Neural progenitor cell (in vitro differentiated cells): ENCODE measurements around the gene TSEN34. TPM values are rescaled to one million over a fixed set of nuclear protein-coding genes. Genes with fewer than 3 reads are reported as not detected.
A peak's percentile ranks its signal among the peaks of the same experiment; 100 is the strongest.

Source experiments
- DNase-seq: peaks from one replicate; pipeline ENCODE4 v3.0.0-alpha.2; 2016; ENCODE audit warnings: low spot score
- H2AFZ ChIP-seq: fragments of 200-600 bp; sonication (generic); replicated peaks from 2 replicates; pipeline ENCODE4 v1.6.1; 2016; ENCODE audit warnings: antibody characterized with exemption
- H3F3A ChIP-seq: fragments of 200-600 bp; sonication (generic); 2 replicates; pipeline ENCODE4 v1.6.1; 2016; ENCODE audit warnings: antibody characterized with exemption, low read depth
- H3K27ac ChIP-seq: fragments of 200-600 bp; sonication (generic); 2 replicates; pipeline ENCODE4 v1.5.1; 2016; ENCODE audit warnings: mild to moderate bottlenecking
- H3K27me3 ChIP-seq: fragments of 200-600 bp; sonication (generic); 2 replicates; pipeline ENCODE4 v1.6.1; 2016; ENCODE audit warnings: mild to moderate bottlenecking, moderate library complexity
- H3K36me3 ChIP-seq: fragments of 200-600 bp; sonication (generic); 2 replicates; pipeline ENCODE4 v1.5.1; 2016
- H3K4me1 ChIP-seq: fragments of 200-600 bp; sonication (generic); 2 replicates; pipeline ENCODE4 v1.6.1; 2016; ENCODE audit warnings: mixed run types
- H3K4me2 ChIP-seq: fragments of 200-600 bp; sonication (generic); 2 replicates; pipeline ENCODE4 v1.6.1; 2016
- H3K4me3 ChIP-seq: fragments of 200-600 bp; sonication (generic); 2 replicates; pipeline ENCODE4 v1.5.1; 2016
- H3K79me2 ChIP-seq: fragments of 200-600 bp; sonication (generic); 2 replicates; pipeline ENCODE4 v1.6.1; 2016; ENCODE audit warnings: low read depth
- H3K9ac ChIP-seq: fragments of 200-600 bp; sonication (generic); 2 replicates; pipeline ENCODE4 v1.6.1; 2016
- H3K9me3 ChIP-seq: fragments of 200-600 bp; sonication (generic); 2 replicates; pipeline ENCODE4 v1.5.1; 2016; ENCODE audit warnings: low read depth
- H4K20me1 ChIP-seq: fragments of 200-600 bp; sonication (generic); 2 replicates; pipeline ENCODE4 v1.6.1; 2016; ENCODE audit warnings: low read depth
- H3K27ac Mint-ChIP-seq: 3 replicates; pipeline ENCODE4 v1.8.0; 2021; ENCODE audit warnings: mixed read lengths
- H3K27me3 Mint-ChIP-seq: 2 replicates; pipeline ENCODE4 v1.8.0; 2022; ENCODE audit warnings: low read depth, mild to moderate bottlenecking, inconsistent platforms, moderate library complexity, mixed read lengths; ENCODE audit not compliant: insufficient read depth
- H3K36me3 Mint-ChIP-seq: 3 replicates; pipeline ENCODE4 v1.8.0; 2021; ENCODE audit warnings: mixed read lengths
- H3K4me1 Mint-ChIP-seq: 3 replicates; pipeline ENCODE4 v1.8.0; 2021; ENCODE audit warnings: mixed read lengths
- H3K4me3 Mint-ChIP-seq: 3 replicates; pipeline ENCODE4 v1.8.0; 2021; ENCODE audit warnings: mild to moderate bottlenecking, moderate library complexity, mixed read lengths
- H3K9me3 Mint-ChIP-seq: 3 replicates; pipeline ENCODE4 v1.8.0; 2020; ENCODE audit warnings: mixed read lengths
- CTCF ChIP-seq: fragments of 200-600 bp; sonication (generic); IDR thresholded peaks from 2 replicates; pipeline ENCODE4 v1.5.1; 2017; ENCODE audit warnings: antibody characterized with exemption, mild to moderate bottlenecking
- EZH2 ChIP-seq: fragments of 200-600 bp; sonication (generic); IDR thresholded peaks from 2 replicates; pipeline ENCODE4 v1.6.1; 2017; ENCODE audit warnings: antibody characterized with exemption, mild to moderate bottlenecking, moderate library complexity
- EZH2phosphoT487 ChIP-seq: fragments of 200-600 bp; sonication (generic); IDR thresholded peaks from 2 replicates; pipeline ENCODE4 v1.6.1; 2017; ENCODE audit warnings: antibody characterized with exemption
- total RNA-seq: library from RNA; depleted of rRNA; stranded (reverse); fragments of >200 nt; gene quantifications from 2 replicates; pipeline ENCODE4 v1.2.3, GENCODE V29; 2015; ENCODE audit warnings: low replicate concordance

TSEN34 gene
- 10.3 and 37.3 TPM in 2 replicates for total RNA-seq

GRCh38 chr19:54191011-54191810, at the start of gene TSEN34:
TSEN34 (plus strand) TSS chr19:54191308; CDS start chr19:54191365, 57 bp downstream.
- Histone ChIP-seq H3K27me3 (no peaks in the 10 kb centered on the region), H3F3A (peaks cover 21% of the 10 kb centered on the region), H2AFZ (peak within 1 kb of the TSS; percentile 78), H3K36me3 (peaks cover 4% of the 10 kb centered on the region), H3K9me3 (no peaks in the 10 kb centered on the region), H3K27ac (peak within 1 kb of the TSS; percentile 95), H3K79me2 (peaks cover 40% of the 10 kb centered on the region), H3K4me2 (peak within 1 kb of the TSS; percentile 92), H3K4me1 (peaks cover 16% of the 10 kb centered on the region), H3K4me3 (peak within 1 kb of the TSS; percentile 88), H3K9ac (peak within 1 kb of the TSS; percentile 76), H4K20me1 (peaks cover 21% of the 10 kb centered on the region)
- H3K27me3 Mint-ChIP-seq, result peaks cover 21% of the 10 kb centered on the region
- H3K36me3 Mint-ChIP-seq, result peaks cover 20% of the 10 kb centered on the region
- peak within 1 kb of the TSS; percentile 92 for H3K4me3 Mint-ChIP-seq
- no peaks in the 10 kb centered on the region for H3K9me3 Mint-ChIP-seq
- H3K27ac Mint-ChIP-seq, result peak within 1 kb of the TSS; percentile 99
- H3K4me1 Mint-ChIP-seq, result peaks cover 22% of the 10 kb centered on the region
- TF ChIP-seq EZH2, result no peak
- no peak for TF ChIP-seq CTCF
- no peak for TF ChIP-seq EZH2phosphoT487
- peak; percentile 92 for DNase-seq

GRCh38 chr19:54141356-54141755, 49.8 kb upstream of the TSEN34 start:
- Histone ChIP-seq H3K4me2 (no peak overlapping the region), H4K20me1 (peaks cover 63% of the 10 kb centered on the region), H3K79me2 (peaks cover 55% of the 10 kb centered on the region), H3K4me3 (no peak overlapping the region), H3K36me3 (no peaks in the 10 kb centered on the region), H3K27ac (no peak overlapping the region), H3K27me3 (no peaks in the 10 kb centered on the region), H3K9me3 (no peaks in the 10 kb centered on the region), H3K9ac (no peak overlapping the region), H2AFZ (no peak overlapping the region), H3F3A (peaks cover 5% of the 10 kb centered on the region), H3K4me1 (peaks cover 8% of the 10 kb centered on the region)
- H3K4me1 Mint-ChIP-seq, result peaks cover 23% of the 10 kb centered on the region
- no peak overlapping the region for H3K27ac Mint-ChIP-seq
- H3K27me3 Mint-ChIP-seq, result peaks cover 13% of the 10 kb centered on the region
- peaks cover 35% of the 10 kb centered on the region for H3K36me3 Mint-ChIP-seq
- no peak overlapping the region for H3K4me3 Mint-ChIP-seq
- DNase-seq, result no peak
- no peaks in the 10 kb centered on the region for H3K9me3 Mint-ChIP-seq
- TF ChIP-seq EZH2phosphoT487 (no peak), EZH2 (no peak), CTCF (no peak)

GRCh38 chr19:54142166-54142780, 48.8 kb upstream of the TSEN34 start:
- Mint-ChIP-seq H3K4me3 (no peak overlapping the region), H3K9me3 (no peaks in the 10 kb centered on the region), H3K36me3 (peaks cover 43% of the 10 kb centered on the region), H3K27ac (no peak overlapping the region), H3K4me1 (peaks cover 20% of the 10 kb centered on the region), H3K27me3 (peaks cover 10% of the 10 kb centered on the region)
- no peak for DNase-seq
- Histone ChIP-seq H3K9ac (no peak overlapping the region), H3K79me2 (peaks cover 55% of the 10 kb centered on the region), H3K27ac (no peak overlapping the region), H3K36me3 (no peaks in the 10 kb centered on the region), H3K4me1 (peaks cover 8% of the 10 kb centered on the region), H3K27me3 (no peaks in the 10 kb centered on the region), H4K20me1 (peaks cover 67% of the 10 kb centered on the region), H3K4me3 (no peak overlapping the region), H2AFZ (no peak overlapping the region), H3F3A (no peaks in the 10 kb centered on the region), H3K4me2 (no peak overlapping the region), H3K9me3 (no peaks in the 10 kb centered on the region)
- no peak for TF ChIP-seq CTCF
- TF ChIP-seq EZH2phosphoT487, result no peak
- TF ChIP-seq EZH2, result no peak
